HG03135 (cell line): ENCODE data around the gene UCN2.

Experiments
- ATAC-seq: cut with Tn5 transposase; IDR thresholded peaks from one replicate; pipeline ENCODE4 v1.9.1; 2021; ENCODE audit warnings: mild to moderate bottlenecking, moderate library complexity; ENCODE audit not compliant: unreplicated experiment

UCN2 gene

DNA sequence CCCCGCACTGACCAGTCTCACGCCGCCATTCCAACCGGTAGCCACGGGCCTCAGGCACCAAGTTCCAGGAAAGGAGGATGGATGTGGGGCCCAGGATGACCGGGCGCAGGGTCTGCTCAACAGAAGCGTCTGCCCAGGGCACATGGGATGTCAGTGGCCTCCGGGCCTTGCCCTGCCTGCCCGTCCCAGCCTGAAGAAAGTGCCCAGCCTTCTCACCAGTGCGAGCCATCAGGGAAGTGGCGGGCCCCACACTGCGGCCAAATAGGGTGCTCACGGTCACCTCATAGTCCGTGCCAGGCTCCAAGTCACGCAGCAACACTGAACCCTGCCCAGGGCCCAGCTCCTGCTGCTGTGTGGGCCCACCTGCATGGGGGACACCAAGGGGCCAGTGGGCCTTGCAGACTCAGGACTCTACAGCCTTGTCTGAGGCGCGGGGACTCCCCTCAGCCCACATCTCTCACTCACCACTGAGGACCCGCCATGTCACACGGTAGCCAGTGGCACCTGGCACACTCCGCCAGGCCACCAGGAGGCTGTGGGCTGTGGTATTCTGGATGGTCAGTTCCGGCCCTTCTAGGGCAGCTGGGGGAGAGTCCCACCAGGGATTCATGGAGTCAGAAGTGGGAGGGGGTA is 28.4 kb upstream of the UCN2 start:
- no peak for ATAC-seq

DNA sequence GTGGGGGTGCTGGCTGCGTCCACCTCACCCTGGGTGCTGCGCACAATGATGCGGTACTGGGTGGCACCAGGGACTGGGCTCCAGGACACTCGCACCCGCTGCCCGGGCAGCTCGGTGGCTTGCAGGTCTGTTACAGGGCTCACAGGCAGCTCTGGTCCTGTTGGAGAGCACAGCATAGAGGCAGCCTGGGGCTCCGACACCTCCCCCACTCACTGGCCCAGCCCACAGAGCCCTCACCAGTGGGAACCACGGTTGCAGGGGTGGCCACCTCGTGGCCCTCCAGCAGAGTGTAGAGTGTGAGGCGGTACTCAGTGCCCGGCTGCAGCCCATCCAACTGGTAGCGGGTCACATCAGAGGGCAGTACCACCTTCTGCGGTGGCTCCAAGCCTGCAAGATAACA is 27.9 kb upstream of the UCN2 start:
- ATAC-seq, result no peak

DNA sequence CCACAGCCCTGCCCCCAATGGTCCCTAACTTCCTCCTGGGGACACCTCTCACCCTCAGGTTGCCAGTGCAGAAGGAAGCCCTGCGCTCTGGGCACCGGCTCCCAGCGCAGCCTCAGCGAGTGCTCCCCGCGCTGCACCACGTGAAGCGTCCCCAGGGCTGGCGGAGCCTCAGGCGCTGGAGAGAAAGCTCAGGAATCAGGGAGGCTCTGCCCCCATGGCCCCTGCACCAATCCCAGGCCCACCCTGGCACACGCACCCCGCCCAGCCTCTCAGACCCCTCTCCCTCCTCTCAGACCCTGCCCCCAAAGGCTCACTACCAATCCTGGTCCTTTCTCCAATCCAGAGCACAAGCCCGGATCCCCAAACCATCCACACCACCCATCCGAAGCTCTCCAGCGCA is 24.6 kb upstream of the UCN2 start:
- ATAC-seq, result no peak

DNA sequence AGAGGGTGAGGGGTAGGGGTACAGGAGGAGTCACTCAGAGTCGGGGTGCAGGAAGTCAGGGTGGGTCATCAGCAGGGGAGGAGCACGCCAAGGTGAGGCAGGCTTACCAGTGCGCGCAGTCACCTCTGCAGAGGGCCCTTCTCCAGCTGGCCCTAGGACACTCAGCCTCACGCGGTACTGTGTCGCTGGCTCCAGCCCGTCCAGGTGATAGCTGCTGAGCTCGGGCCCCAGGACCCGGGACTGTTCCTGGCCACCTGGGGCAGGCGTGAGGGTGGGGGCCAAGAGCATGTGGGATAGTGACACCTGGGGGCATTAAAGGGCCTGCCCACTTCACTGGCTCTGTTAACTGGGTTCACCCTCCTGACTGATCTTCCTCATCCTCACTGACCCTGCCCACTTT is 24.1 kb upstream of the UCN2 start:
- ATAC-seq, result no peak

DNA sequence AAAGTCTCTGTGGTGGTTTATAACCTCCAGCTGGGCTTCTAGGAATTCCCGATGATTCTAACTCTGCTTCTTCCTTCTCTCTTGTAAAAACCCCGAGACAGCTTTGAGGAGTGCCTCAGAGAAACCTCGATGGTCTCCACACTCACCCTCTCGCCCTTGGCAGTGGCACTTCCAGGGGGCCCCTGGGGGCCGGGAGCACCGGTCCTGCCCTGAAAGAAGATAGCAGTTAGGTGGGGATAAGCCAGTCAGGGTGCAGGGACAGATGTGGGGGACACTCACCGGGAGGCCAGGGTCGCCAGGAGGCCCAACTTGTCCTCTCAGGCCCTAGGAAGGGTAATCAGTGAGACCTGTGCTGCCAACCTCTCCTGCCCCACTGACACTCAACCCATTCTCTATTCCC is 21.8 kb upstream of the UCN2 start:
- no peak for ATAC-seq

DNA sequence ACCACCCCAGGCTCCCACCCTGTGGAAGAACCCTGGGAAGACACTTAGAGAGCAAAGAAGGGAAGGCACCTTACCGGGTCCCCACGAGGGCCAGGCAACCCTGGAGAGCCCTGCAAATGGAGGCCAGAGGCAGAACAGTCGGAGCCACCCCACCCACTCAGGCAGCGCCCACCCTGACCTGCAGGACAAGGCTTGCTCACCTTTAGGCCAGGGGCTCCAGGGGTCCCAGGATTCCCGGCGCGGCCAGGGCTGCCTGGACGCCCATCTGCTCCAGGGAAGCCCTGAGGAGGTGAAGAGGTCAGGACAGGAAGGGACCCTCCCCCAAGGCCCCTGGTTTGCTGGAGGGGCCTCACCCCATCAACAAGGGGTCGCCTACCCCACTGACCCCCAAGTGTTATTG is 21.3 kb upstream of the UCN2 start:
- no peak for ATAC-seq

DNA sequence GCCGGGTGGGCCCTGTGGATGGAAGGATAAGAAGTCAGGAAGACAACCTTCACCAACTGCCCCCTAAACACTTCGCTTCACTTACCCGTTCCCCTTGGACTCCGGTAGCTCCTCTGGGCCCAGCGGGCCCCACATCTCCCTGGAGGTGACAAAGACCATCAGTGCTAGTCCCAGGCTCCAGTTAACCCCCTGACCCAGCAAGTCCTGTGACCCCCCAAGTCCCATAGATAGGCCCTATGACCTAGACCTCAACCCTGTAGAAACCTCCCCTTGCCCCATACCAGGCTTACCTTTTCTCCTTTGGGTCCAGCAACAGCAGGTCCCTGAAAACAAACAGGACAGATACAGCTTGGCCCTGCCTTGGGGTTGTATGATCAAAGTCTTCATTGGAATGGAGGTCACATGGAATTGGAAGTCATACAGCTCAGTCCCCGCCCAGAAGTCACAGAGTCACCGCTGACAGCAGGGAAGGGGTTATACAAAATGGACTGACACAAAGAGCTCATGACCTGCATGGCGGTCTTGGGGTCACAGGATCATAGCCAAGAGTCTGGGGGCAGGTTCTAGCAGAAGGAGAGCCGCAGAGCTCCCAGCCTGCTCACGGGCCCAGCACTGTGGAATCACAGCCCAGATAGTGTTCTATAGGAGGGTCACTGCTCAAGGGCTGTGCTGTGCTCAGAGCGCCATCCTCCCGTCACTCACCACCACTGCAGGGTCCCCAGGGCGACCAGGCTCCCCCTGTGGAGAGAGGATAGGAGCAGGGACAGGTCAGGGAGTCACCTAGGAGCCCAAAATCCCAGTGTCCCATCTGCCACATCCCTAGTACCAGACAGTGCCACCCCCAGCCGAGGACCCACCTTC is 18.3 kb upstream of the UCN2 start:
- no peak for ATAC-seq

DNA sequence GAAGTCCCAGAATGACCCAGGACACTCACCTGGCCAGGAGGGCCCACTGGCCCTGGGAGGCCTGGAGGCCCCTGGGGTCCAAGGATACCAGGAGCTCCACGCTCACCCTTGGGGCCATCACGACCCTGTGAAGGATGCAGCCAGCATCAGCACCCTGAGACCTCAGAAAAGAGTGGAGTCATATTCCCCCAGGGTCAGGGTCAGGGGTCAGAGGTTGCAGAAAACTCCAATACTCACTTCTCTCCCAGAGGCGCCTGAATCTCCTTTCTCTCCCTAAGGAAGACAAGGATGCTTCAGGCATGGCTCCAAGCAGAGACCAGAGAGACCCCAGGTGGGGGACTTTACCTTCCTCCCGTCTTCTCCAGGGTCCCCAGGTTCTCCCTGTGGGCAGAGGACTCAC is 13.1 kb upstream of the UCN2 start:
- ATAC-seq, result no peak

DNA sequence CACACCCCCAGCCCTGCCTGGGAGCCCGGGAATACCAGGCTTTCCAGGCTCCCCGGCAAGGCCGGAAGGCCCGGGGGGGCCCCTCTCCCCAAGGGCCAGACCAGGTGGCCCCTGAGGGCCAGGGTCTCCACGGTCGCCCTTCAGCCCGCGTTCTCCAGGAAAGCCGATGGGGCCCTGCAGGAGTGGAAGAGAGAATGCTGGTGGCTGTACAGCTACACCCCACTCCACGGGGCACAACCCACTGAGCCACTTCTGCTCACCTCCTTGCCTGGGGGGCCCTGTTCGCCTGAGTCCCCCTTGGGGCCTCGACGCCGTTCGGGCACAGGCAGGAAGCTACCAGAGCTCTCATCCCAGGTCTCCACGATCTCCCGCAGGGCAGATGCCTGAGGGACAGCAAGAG is 11.8 kb upstream of the UCN2 start:
- ATAC-seq, result no peak

DNA sequence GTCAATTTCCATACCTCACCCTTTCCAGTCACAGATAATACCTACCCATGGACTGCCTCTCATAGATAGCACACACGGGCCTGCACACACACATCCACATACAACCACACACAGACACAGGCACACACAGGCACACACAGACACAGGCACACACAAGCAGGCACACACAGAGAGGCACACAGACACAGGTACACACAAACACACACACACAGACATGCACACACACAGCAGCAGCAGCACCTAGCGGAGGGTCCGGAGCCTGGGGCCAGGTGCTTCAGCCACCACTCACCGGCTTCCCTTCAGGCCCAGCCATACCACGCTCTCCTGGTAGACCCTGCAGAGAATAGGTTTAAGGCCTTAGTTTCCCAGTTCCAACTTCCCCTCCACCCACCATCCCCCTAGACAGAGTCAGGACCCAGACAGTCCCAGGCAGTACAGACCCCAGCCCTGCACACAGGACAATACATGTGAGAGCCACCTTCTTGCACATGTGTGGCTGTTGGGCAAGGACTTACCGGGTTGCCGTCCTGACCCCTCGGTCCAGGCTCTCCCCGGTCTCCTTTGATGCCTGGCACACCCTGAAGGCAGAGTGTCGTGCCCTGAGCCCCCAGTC is 10.5 kb upstream of the UCN2 start:
- no peak for ATAC-seq

DNA sequence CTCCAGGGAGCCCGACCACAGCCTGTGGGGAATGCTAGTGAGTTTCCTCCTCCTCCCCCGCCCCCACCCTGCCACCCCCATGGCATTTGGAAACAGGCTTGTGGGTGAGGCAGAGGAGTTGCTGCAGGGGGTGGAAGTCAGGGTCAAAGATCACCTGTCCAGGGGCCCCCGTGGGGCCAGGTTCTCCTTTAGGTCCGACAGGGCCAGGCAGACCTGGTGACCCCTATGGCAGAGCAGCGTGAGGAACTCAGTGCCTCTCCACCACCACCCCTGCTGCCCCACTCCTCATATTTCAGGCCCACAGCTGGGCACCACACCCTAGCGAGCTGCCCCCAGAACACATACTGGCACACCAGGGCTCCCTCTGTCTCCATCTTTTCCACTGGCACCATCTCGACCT is 8.9 kb upstream of the UCN2 start:
- no peak for ATAC-seq

DNA sequence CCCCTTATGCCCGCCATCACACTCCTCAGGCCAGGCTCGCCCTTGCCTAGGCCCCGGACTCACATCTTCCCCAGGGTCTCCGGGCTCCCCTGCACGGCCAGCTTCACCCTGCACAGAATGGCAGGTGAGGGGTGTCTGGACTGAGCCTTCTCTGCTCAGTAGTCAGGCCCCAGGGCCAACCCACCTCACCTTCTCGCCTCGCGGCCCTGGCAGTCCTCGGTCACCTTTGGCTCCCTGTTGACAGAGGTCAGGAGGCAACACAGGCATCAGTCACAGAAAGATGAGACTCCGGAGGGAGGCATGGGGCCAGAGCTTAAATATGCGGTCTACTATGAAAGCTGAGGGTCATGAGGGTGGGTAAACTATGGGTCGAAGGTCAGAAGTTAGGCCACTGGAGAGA is 8.4 kb upstream of the UCN2 start:
- no peak for ATAC-seq

DNA sequence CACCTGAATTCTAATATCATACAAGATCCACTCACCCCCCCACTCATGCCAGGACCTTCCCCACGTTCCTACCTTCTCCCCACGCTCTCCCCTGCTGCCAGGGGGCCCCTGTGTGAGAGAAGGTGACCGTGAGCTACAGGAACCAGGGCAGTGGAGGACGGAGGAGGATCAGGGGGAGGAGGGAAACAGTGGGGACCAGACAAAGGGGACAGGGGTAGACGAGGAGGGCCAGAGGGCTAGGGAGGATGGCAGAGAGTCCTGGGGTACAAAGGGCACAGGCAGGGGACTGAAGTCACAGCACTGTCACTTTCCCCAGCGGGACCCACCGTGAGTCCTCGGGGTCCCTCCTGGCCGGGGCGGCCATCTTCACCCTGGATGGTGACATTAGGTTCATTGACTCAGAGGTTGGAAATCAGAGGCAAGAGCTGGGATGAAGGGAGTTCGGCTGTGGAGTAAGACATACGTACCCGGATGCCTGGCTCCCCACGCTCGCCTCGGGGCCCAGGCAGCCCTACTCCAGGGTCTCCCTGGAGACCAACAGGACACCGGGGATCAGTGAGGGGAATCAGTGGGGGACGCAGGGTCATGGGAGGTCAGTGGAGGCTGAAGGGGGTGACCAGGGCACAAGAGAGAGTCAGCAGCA is 6.3 kb upstream of the UCN2 start:
- no peak for ATAC-seq

DNA sequence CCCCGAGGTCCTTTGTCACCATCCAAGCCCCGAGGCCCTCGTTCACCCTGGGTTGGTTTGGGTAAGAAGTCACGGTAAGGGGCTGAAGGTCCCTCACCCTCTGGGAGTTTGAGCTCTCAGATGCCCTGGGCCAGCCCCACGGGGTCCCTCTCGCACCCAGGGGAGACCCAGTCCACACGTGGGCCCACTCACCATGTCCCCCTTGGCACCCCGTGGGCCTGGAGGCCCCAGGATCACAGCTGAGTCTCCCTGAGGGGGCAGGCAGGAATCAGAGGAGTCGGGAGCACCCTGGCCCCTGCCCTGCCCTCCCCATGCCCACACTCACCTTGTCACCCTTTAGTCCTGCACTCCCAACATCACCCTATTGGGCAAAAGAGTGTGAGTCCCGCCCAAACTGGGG is 5.8 kb upstream of the UCN2 start:
- ATAC-seq, result no peak

DNA sequence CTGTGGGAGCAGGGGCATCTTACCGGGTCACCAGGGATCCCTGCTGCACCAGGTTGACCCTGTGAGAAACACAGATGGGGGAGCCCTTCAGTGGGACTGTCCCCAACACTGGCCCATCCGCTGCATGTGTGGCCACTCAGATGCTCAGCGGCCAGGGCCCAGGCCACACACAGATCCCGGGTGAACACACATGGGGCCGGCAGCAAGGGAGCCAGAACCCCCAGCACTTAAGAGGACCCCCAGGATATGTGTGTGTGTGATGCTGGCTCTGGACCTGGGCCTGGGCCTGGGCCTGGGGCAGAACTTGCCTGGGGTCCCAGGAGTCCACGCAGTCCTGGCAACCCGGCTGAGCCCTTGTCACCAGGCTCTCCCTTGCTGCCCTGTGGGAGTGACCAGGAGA is 4.9 kb upstream of the UCN2 start:
- ATAC-seq, result no peak

DNA sequence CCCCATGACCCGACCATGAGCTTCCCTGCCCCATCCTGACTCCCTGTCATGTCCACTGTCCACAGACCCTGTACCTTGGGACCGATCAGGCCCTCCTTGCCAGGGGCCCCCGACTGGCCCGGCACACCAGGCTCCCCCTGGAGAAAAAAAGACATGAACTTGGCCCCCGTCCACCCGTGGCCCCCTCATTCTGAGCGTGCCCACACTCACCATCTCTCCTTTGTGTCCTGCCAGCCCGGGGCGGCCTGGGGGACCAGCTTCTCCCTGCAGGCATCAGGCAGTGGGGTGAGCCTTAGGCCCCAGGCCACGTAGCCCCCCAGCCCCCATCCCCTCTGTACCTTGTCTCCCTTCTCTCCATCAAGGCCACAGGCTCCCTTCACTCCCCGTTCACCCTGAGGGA is 3.9 kb upstream of the UCN2 start:
- no peak for ATAC-seq

DNA sequence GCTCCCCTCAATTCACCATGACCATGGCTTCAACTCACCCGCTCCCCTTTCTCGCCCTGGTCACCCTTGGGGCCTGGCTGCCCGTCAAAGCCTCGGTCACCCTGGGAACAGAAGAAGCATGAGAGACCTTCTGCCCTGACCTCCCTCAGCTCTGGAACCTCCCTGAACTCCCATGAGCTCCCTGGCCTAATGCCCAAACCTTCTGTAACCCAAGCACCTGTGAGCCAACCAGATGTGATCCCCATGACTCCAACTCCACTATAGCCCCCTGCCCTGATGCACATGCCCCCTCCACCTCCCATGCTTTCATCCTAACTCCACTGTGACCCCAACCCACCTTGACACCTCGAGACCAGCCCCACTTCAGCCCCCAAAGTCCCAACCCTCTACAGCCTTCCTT is 3.5 kb upstream of the UCN2 start:
- ATAC-seq, result no peak

DNA sequence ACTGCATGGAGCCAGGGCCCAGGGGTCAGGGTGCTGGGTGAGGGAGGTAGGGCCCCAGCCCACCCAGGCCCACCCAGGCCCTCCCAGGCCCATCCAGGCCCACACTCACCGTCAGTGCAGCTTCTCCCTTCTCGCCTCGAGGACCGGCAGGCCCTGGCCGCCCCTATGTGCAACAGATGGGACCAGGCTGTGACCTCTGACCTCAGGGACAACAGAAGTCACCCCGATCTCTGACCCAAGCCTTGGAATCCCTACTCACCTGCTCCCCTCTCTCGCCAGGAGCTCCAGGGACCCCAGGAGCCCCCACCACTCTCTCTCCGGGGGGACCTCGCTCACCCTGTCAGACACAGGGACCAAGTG is 2.8 kb upstream of the UCN2 start:
- no peak for ATAC-seq

DNA sequence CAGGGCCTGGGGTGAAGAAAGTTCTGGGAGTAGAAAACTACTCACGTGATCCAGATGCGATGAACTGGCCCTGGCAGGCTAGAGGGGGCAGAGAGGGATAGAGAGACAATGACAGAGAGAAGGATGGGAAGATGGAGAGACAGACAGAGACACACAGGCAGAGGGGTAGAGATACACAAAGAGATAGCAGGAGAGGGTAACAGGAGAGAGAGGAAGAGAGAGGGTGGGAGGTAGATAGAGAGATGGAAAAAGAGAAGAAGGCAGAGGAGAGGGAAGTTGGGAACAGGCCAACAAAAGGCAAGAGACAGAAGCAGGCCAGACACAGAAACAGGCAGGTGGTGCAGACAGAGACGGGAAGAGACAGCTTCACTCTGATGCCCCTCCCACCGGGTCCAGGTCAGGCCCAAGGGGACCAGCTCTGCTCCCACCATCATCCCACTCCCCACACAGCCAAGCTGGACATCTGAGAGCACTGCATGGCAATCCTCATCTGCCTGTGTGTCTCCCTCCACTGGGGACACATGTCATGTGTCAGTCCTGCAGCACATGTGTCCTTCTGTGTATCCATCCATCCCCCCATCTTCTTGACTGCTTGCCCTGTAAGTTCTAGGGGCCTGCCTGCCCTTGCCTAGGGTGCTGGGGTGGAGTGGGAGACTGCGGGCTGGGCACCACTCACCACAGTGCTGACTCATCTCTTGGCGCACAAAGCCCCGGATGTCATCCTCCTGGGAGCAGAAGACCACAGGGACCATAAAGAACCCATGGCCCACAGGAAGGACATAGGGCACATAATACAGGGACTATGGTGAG is 2.2 kb upstream of the UCN2 start:
- no peak for ATAC-seq

DNA sequence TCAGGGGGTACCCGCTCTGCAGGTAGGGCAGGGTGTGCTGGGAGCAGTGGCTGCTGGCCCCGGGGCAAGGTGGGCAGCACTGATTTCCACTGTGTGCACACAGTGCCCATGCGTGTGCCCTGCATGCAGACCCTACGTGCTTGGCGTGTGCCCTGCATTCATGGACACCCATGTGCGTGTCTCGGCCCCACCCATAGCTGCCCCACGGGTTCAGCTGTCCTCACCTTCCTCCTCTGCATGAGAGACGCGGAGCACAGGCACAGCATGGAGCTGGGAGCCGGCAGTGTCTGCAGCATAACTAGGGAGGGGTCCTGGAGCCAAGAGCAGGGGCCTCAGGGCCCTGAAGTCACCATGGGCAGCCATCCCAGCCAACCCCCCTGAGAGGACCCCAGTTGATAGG is 1.6 kb upstream of the UCN2 start:
- no peak for ATAC-seq

DNA sequence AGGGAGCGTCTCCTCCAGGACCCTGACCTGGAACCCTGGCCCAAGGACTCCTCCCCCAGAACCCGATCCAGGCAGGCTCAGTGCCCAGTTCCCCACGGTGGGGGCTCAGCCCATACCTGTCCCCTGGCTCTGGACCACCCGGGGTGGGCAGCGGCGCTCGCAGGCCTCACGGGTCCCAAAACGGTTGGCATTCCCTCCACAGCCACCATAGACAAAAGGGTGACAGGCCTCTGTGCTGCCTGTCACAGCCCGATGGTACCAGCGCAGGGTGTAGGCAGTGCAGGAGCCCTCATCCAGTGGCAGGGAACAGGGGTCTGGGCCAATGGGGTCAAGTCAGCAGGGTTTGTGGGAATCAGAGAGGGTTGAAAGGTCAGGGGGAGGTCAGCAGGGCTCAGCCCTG is 1.1 kb upstream of the UCN2 start:
- ATAC-seq, result no peak
